ENCODE measurements around the gene PAM16. TPM values are rescaled to one million over a fixed set of nuclear protein-coding genes. Genes with fewer than 3 reads are reported as not detected.

The PAM16 gene
- total and polyA plus RNA-seq, 2 of the 8 experiments (the other 6 are each of a cell fraction or from before 2014, with no cell fraction given), result 78.3 to 198 TPM

DNA sequence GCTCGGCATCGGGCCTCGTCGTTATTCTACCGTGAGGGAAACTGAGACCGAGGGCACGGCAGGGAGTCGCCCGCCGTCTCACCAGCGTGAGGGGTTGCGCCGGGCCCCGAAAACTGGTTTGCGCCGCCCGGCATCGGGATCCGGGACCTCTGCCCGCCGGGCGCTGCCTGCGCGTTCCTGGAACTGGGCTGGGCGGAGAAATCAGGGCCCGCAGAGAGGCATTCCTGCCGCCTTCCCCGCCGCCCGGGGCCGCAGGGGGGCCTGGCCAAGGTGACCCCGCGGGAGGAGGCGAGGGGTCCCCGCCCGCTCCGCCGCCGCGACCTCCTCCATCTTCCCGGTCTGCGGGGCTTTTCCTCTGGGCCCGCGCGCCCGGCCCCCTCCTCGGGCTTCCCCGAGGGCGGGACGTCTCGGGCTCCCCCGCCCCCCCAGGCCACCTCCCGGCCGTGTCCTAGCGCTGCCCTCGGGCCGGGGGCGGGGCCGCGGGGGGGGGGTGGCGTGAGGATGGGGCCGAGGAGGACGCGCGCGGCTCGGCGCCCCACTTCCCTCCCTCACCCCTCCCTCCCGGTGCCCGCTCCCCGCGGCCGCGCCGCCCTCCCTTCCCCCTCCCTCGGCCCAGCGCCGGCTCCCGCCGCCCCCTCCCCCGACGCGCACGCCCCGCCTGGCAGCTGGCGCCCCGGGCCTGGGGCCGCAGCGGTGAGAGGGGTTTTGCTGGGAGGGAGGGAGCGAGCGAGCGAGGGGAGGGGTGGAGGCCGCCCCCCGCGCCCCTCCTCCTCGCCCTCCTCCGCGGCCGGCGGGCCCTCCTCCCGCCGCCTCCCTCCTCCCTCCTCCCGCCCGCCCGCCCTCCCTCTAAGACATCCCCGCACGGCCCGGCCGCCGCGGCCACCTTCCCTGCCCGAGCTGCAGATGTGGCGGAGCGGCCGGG lies 35.7 kb downstream of the PAM16 start, which contains the start of gene GLIS2:
Gene GLIS2, plus strand, starts transcription at position 882 of the 922 bp plus-strand sequence. CDS start 16,214 bp downstream, outside the sequence.
- peak within 1 kb of the TSS; percentile 90 for H2BK12ac ChIP-seq (ENCODE audit: low read depth, low read length)
- no peak within 1 kb of the TSS for H2BK20ac ChIP-seq (ENCODE audit: low read length)
- ChIA-PET CTCF (ENCODE audit: partially characterized antibody) (interaction anchor here (0.6 to 16.7 kb wide), 9 partner anchors 8 to 89 kb away, joined by 3 to 300 read pairs (median 4); no protein-coding TSS in a partner anchor), POLR2A (ENCODE audit: partially characterized antibody) (interaction anchor here (0.8 to 4.2 kb wide), 17 partner anchors 9 to 77 kb away, joined by 3 to 34 read pairs (median 4); partner anchors contain the start of gene TFAP4)
- H4K5ac ChIP-seq (ENCODE audit: insufficient read length, low read depth, low read length), result peak within 1 kb of the TSS; percentile 69
- H2AFZ ChIP-seq (ENCODE audit: low read length), result no peak within 1 kb of the TSS
- H3K56ac ChIP-seq (replicated peaks; ENCODE audit: insufficient read length, low read depth, low read length), result peak within 1 kb of the TSS; percentile 46
- H3K4ac ChIP-seq (replicated peaks; ENCODE audit: insufficient read length, low read depth, low read length), result peak within 1 kb of the TSS; percentile 69
- H3K36me3 ChIP-seq (ENCODE audit: control insufficient read depth in 2 of 4, insufficient read depth in 4 of 4, low read length in 3 of 4), result no peaks in the 10 kb centered on the region
- H2AK5ac ChIP-seq (ENCODE audit: low read depth, low read length), result no peak within 1 kb of the TSS
- 1% methylated on average over 26 of the region's 115 CpGs; no CpG with 5 or more reads in 1 of the 2 experiments for WGBS, 2 experiments (ENCODE audit: extremely low coverage in 1 of 2, insufficient coverage in 1 of 2, insufficient read length in 1 of 2, insufficient replicate concordance in 2 of 2, low coverage in 1 of 2, low lambda C conversion rate in 2 of 2, missing lambda C conversion rate in 1 of 2)
- peak within 1 kb of the TSS; percentile 95 for H4K8ac ChIP-seq (ENCODE audit: extremely low read depth, insufficient read depth, low read length)
- peak within 1 kb of the TSS; percentile 94 to 98 for H3K4me2 ChIP-seq (ENCODE audit: insufficient read depth in 1 of 2, low read depth in 2 of 2, low read length in 2 of 2)
- H3K23ac ChIP-seq (ENCODE audit: insufficient read length), result no peak within 1 kb of the TSS
- peak within 1 kb of the TSS; percentile 72; the same call in 1 of the 2 replicates for H2BK15ac ChIP-seq (ENCODE audit: low read length)
- DNase-seq (ENCODE audit: low read depth in 1 of 2, low spot score in 2 of 2), result peak in 1 of 2 experiments; percentile 73
- H3K9ac ChIP-seq (replicated peaks in 1 of 4; ENCODE audit: extremely low read depth in 1 of 4, low read depth in 3 of 4, low read length in 3 of 4), result peak within 1 kb of the TSS; percentile 54 to 83 (median 58); a peak in 6 of 7 replicates
- no peaks in the 10 kb centered on the region for H3K9me3 ChIP-seq (ENCODE audit: insufficient read depth in 2 of 2, low read depth in 1 of 2, low read length in 1 of 2)
- peaks cover 7% of the 10 kb centered on the region for H3K79me1 ChIP-seq (ENCODE audit: low read depth, low read length)
- no peak within 1 kb of the TSS for H3K14ac ChIP-seq (ENCODE audit: insufficient read length)
- peak within 1 kb of the TSS; percentile 22 for H4K91ac ChIP-seq (replicated peaks; ENCODE audit: insufficient read length, low read length)
- H2BK5ac ChIP-seq (ENCODE audit: low read depth, low read length), result peak within 1 kb of the TSS; percentile 52; the same call in 1 of the 2 replicates
- peaks cover 0 to 15% (median 11%) of the 10 kb centered on the region in 4 experiments; a peak in 6 of 7 replicates for H3K27me3 ChIP-seq (replicated peaks in 1 of 4; ENCODE audit: control insufficient read depth in 3 of 4, extremely low read depth in 1 of 4, insufficient read depth in 3 of 4, low read length in 3 of 4)
- H3K4me1 ChIP-seq (replicated peaks in 1 of 4; ENCODE audit: control insufficient read depth in 3 of 4, insufficient read depth in 4 of 4, low read length in 3 of 4), result peaks cover 0 to 39% (median 33%) of the 10 kb centered on the region in 4 experiments; a peak in 6 of 7 replicates
- no peak within 1 kb of the TSS for H2BK120ac ChIP-seq (replicated peaks; ENCODE audit: low read depth, low read length)
- peaks cover 12% of the 10 kb centered on the region for H3K23me2 ChIP-seq (ENCODE audit: low read depth, low read length)
- H3K18ac ChIP-seq (ENCODE audit: extremely low read depth, low read length), result peak within 1 kb of the TSS; percentile 78
- H3K27ac ChIP-seq (ENCODE audit: low read depth, low read length), result peak within 1 kb of the TSS; percentile 39; the same call in 1 of the 2 replicates
- peaks cover 15 to 19% of the 10 kb centered on the region in 2 experiments for H4K20me1 ChIP-seq (replicated peaks in 1 of 2; ENCODE audit: control insufficient read depth in 1 of 2, insufficient read depth in 2 of 2, low read length in 2 of 2)
- H3K4me3 ChIP-seq (ENCODE audit: extremely low read depth in 1 of 4, insufficient read depth in 2 of 4, low read depth in 3 of 4, low read length in 4 of 4), result peak within 1 kb of the TSS; percentile 63 to 92 (median 68)
- TF ChIP-seq KDM4A (IDR thresholded peaks at IDR 0.05; ENCODE audit: low read depth, low read length, severe bottlenecking) (peak; percentile 43), TAF7 (optimal IDR thresholded peaks at IDR 0.05; ENCODE audit: borderline replicate concordance, low read depth, low read length) (peak; percentile 41), BCL11A (IDR thresholded peaks at IDR 0.05; ENCODE audit: low read depth in 2 of 2, low read length in 2 of 2) (no peak), RBBP5 (IDR thresholded peaks at IDR 0.05; ENCODE audit: borderline replicate concordance, low read depth, low read length) (peak; percentile 69; the same call in 1 of the 2 replicates), SP4 (IDR thresholded peaks at IDR 0.05; ENCODE audit: low read length) (no peak), PHF8 (conservative IDR thresholded peaks at IDR 0.05; ENCODE audit: low read depth, low read length) (no peak; the same call in 1 of the 2 replicates), TCF12 (IDR thresholded peaks at IDR 0.05; ENCODE audit: low read depth, low read length) (peak; percentile 61; the same call in 1 of the 2 replicates), TAF1 (IDR thresholded peaks at IDR 0.05; ENCODE audit: low read depth, low read length) (peak; percentile 42; the same call in 1 of the 2 replicates), SP2 (IDR thresholded peaks at IDR 0.05; ENCODE audit: low read length) (no peak)
- TF ChIP-seq, protein P1, sequence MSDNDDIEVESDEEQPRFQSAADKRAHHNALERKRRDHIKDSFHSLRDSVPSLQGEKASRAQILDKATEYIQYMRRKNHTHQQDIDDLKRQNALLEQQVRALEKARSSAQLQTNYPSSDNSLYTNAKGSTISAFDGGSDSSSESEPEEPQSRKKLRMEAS (IDR thresholded peaks at IDR 0.05), result no peak; the same call in 1 of the 2 replicates
- peaks cover 0 to 40% of the 10 kb centered on the region in 2 experiments; a peak in 3 of 4 replicates for H3K79me2 ChIP-seq (ENCODE audit: control insufficient read depth in 1 of 2, insufficient read depth in 2 of 2, low read length in 2 of 2)
- no peak for FAIRE-seq
